Fibroblast of peridontal ligament (primary cell): ENCODE data around the gene MBOAT2.
"Not testable (repeated sequence)": the region's sequence is repeated elsewhere in the genome, so short reads cannot be mapped to it uniquely, and the experiment has no call there.

Experiments
- DNase-seq: peaks from one replicate; pipeline ENCODE4 v3.0.0-alpha.2; 2010; ENCODE audit errors: extremely low read depth

MBOAT2 gene

GRCh38 chr2:8993196-8993901, 10.1 kb downstream of the MBOAT2 start:
- DNase-seq: no peak

- no peak for DNase-seq
Measured at GRCh38 chr2:8992643-8993042, 10.8 kb downstream of the MBOAT2 start.

DNA sequence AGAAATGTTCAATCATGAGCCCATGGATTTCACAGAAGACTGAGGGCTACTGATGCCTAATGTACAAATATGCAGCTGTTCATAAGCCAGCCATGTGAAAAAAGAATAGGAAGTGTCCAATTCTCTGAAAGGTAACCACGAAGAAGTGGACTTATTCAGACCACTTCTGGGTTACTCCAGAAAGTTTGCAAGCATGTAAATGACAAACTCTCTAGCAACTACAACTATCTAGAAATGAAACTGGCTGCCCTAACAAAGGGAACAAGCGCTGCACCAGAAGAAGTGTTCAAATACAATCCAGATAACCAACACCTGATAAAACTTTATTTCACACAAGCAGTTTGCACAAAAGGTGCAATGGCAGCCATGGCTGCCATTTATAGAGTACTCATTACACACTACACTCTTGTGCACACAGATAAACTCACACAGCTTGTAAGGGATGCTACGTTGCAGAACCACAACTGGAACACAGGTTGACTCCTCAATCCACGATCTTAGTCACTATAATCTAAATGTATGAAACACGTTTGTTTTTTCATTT, 13.9 kb downstream of the MBOAT2 start:
- no peak for DNase-seq

DNA sequence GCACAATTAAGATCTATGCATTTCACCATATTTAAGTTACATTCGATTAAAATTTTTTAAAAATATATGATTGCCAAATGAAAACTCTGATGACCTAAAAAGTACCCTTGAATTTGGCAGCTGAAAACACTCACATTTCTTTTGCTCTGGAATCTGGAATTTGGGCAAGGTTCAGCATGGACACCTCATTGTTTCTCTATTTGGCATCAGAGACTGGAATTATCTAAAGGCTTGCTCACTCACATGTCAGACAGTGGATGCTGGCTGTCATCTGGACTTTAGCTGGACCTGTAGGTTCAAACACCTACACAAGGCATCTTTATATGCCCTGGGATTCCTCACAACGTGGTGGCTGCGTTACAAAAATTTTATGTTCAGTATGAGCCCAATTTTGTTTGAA, 16.1 kb downstream of the MBOAT2 start:
- peak; percentile 65 for DNase-seq

- DNase-seq: no peak
Measured at GRCh38 chr2:8986327-8986976, 17.0 kb downstream of the MBOAT2 start.

DNA sequence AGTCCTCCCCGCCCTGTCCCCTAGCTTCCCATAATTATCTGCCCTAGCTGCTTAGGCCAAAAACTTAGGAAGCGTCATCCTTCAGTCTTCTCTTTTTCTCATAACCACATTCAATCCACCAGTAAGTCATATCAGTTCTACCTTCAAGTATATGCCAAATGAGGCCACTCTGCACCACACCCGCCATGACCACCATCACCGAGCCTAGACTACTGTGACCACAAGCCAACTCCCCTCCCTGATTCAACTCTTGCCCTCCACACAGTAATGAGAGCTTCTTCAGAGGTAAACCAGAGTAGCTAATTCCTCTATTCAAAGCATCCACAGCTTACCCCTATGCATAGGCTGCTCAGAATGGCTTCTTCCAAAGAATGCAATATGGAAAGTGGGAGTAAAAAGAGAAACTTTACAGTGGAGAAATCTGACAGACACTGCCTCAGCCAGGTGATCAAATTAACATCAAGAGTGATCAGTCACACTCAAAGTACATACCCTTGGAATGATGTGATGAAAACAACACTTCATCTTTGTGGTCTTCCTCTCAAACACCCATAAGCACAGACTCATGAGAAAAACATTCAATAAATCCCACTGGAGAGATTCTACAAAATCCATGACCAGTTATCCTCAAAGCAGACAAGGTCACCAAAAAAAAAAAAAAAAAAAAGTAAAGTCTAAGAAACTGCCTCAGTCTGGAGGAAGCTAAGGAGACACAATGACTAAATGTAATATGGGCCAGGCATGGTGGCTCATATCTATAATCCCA, 17.7 kb downstream of the MBOAT2 start:
- no peak for DNase-seq

DNA sequence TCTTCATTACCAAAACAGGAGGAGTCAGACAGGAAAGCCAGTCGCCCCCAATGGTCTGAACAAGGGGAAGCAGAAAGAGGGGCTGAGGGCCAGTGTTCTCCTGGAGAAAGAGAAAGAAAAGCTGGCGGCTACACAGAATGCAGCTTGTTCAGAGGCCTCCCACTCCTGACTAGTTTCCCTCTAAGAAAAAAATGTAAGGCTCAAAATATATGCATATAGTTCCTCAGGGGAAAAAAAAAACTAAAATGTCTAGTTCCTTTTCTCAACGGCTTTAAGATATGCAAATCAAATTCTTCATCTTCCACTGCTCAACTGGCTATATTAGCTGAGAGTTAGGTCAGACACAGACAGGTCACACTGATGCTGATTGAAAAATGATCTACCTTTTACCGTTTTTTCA, 18.6 kb downstream of the MBOAT2 start:
- no peak for DNase-seq

DNA sequence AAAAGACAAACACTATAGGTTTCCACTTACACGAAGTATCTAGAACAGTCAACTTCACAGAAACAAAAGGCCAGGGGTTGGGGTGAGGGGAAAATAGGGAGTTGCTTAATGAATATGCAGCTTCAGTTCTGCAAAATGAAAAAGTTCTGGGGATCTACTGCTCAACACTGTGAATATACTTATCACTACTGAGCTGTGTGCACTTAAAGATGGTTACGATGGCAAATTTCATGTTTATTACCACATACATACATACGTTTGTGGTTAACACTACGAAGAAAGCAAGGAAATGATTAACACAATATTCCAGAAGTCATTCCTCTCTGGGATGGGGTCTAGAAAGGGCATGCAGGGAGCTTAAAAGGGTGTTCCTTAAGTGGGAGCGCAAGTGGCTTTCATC, 19.3 kb downstream of the MBOAT2 start:
- peak; percentile 15 for DNase-seq

DNA sequence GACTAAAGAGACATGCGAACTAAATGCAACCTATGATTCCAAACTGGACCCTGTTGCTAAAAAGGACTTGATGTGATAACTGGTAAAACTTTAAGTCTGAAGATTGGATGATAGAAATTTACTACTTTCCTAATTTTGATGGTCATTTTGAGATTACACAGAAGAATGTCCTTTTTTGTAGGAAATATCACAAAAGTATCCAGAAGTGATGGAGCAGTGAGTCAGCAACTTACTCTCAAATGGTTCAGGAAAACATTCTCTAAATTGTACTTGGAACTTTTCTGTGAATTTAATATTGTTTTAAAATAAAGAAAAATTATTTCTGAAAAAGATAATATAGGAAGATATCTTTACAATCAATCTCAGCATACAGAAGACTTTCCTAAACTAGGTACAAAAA, 19.9 kb downstream of the MBOAT2 start:
- peak; percentile 35 for DNase-seq

GRCh38 chr2:8981876-8982275, 21.6 kb downstream of the MBOAT2 start:
- no peak for DNase-seq

DNA sequence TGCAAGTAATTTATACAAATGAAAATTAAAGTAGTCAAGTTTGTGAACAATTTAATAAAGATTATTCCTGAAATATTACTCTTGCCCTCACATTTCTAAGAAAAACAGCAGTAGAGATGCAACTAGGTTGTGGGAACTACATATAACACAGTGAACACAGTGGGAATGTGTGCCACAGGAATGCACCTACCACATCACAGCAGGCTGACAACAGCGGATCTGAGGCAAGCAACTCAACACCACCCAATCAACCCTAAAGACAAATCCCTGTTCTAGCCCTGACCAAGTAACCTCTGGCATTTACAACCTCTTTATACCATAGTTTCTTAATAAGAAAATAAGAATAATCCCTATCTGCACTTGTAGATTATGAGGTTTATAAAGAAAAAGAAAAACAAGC, 23.4 kb downstream of the MBOAT2 start:
- peak; percentile 40 for DNase-seq

DNA sequence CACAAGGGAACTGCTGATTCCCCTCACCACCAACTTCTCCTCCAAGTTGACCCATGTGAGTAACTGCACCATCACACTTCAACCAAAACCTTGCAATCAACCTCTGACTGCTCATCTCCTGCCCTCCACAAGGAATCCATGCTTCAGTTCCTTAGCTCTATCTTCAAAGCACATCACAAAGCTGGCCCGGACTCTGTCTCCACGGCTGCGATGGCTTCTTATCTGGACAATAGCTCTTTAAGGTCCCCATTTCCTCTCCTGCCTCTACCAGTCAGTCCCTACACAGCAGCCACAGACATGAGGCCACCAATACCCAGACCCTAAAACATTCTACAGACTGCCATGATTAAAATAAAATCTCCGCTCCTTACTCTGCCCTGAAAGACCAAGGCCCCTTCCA, 25.7 kb downstream of the MBOAT2 start:
- DNase-seq: no peak

GRCh38 chr2:8976442-8977259, 26.8 kb downstream of the MBOAT2 start:
- DNase-seq: no peak

- peak; percentile 68 for DNase-seq
Measured at GRCh38 chr2:8974016-8974415, 29.5 kb downstream of the MBOAT2 start.

GRCh38 chr2:8973017-8973416, 30.5 kb downstream of the MBOAT2 start:
- not testable (repeated sequence) for DNase-seq

- not testable (repeated sequence) for DNase-seq
Measured at GRCh38 chr2:8972535-8972934, 30.9 kb downstream of the MBOAT2 start.

DNA sequence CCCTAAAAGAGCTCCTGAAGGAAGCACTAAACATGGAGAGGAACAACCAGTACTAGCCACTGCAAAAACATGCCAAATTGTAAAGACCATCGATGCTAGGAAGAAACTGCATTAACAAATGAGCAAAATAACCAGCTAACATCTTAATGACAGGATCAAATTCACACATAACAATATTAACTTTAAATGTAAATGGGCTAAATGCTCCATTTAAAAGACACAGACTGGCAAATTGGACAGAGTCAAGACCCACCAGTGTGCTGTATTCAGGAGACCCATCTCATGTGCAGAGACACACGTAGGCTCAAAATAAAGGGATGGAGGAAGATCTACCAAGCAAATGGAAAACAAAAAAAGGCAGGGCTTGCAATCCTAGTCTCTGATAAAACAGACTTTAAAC, 34.1 kb downstream of the MBOAT2 start:
- not testable (repeated sequence) for DNase-seq

- peak; percentile 29 for DNase-seq
Measured at GRCh38 chr2:8966123-8966908, 37.2 kb downstream of the MBOAT2 start.

GRCh38 chr2:8965216-8965969, 38.1 kb downstream of the MBOAT2 start:
- DNase-seq: no peak

DNA sequence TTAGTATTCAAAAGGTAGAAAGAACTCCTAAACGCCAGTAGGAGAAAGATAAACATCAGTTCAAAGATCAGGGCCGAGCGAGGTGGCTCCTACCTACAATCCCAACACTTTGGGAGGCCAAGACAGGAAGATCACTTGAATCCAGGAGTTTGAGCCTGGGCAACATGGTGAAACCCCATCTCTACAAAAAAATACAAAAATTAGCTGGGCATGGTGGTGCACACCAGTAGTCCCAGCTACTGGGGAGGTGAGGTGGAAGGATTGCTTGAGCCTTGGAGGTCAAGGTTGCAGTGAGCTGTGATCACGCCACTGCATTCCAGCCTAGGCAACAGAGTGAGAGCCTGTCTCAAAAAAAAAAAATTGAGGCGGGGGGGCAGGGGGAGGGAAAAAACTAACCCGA, 40.6 kb downstream of the MBOAT2 start:
- DNase-seq: no peak
